ENCODE measurements around the gene BACH2.
"Not testable (repeated sequence)": the region's sequence is repeated elsewhere in the genome, so short reads cannot be mapped to it uniquely, and the experiment has no call there.

Gene BACH2

GRCh38 chr6:89927791-89928550 is 368.7 kb downstream of the BACH2 start:
- DNase-seq: no peak

- DNase-seq: no peak
Observed at GRCh38 chr6:89927264-89927663, 369.4 kb downstream of the BACH2 start.

GRCh38 chr6:89925826-89926225 is 370.8 kb downstream of the BACH2 start:
- DNase-seq: no peak

GRCh38 chr6:89924231-89924630 is 372.4 kb downstream of the BACH2 start:
- no peak for DNase-seq

- DNase-seq: no peak
Observed at GRCh38 chr6:89921691-89922090, 375.0 kb downstream of the BACH2 start.

GRCh38 chr6:89921197-89921596 is 375.4 kb downstream of the BACH2 start:
- no peak for DNase-seq

- no peak for DNase-seq
Observed at GRCh38 chr6:89917801-89918366, 378.8 kb downstream of the BACH2 start.

- DNase-seq: no peak
Observed at GRCh38 chr6:89917216-89917615, 379.4 kb downstream of the BACH2 start.

- DNase-seq: no peak
Observed at GRCh38 chr6:89916136-89916920, 380.3 kb downstream of the BACH2 start.

- DNase-seq: no peak
Observed at GRCh38 chr6:89910902-89911240, 385.8 kb downstream of the BACH2 start.

- DNase-seq: not testable (repeated sequence)
Observed at GRCh38 chr6:89910001-89910901, 386.4 kb downstream of the BACH2 start.

- DNase-seq: no peak
Observed at GRCh38 chr6:89895276-89895874, 401.3 kb downstream of the BACH2 start.

- DNase-seq: no peak
Observed at GRCh38 chr6:89894169-89894568, 402.5 kb downstream of the BACH2 start, which contains the start of gene GJA10. Gene GJA10 (plus strand): TSS chr6:89894469. CDS start chr6:89894469, 0 bp downstream.

GRCh38 chr6:89892577-89892976 is 404.1 kb downstream of the BACH2 start:
- not testable (repeated sequence) for DNase-seq

GRCh38 chr6:89890845-89891528 is 405.7 kb downstream of the BACH2 start:
- DNase-seq: not testable (repeated sequence)

GRCh38 chr6:89888871-89889270 is 407.8 kb downstream of the BACH2 start:
- no peak for DNase-seq

GRCh38 chr6:89888138-89888514 is 408.5 kb downstream of the BACH2 start:
- no peak for DNase-seq

- DNase-seq: peak; percentile 32
Observed at GRCh38 chr6:89887452-89888137, 409.0 kb downstream of the BACH2 start.

- DNase-seq: no peak
Observed at GRCh38 chr6:89886378-89887120, 410.1 kb downstream of the BACH2 start.
